SK-N-SH treated with all-trans-retinoic acid at 6 μM for 48 hours (cell line): ENCODE measurements around the gene MARCHF4.

Experiments
- BACH2 ChIP-seq: fragments of 250-450 bp; sonication (Bioruptor Pico); IDR thresholded peaks from 2 replicates; pipeline ENCODE4 v1.9.0; 2021; ENCODE audit warnings: mild to moderate bottlenecking, borderline replicate concordance
- GLIS3 ChIP-seq: fragments of 250-450 bp; sonication (Bioruptor Pico); IDR thresholded peaks from 2 replicates; pipeline ENCODE4 v1.5.0; 2020; ENCODE audit warnings: mild to moderate bottlenecking, moderate library complexity
- PPARA ChIP-seq: fragments of 250-450 bp; sonication (Bioruptor Pico); IDR thresholded peaks from 2 replicates; pipeline ENCODE4 v1.5.0; 2020; ENCODE audit warnings: mild to moderate bottlenecking, borderline replicate concordance
- RARB ChIP-seq: fragments of 250-450 bp; sonication (Bioruptor Pico); IDR thresholded peaks from 2 replicates; pipeline ENCODE4 v1.8.0; 2021; ENCODE audit warnings: mild to moderate bottlenecking, moderate library complexity
- SNAI2 ChIP-seq: fragments of 250-450 bp; sonication (Bioruptor Pico); IDR thresholded peaks from 2 replicates; pipeline ENCODE4 v1.5.0; 2020; ENCODE audit warnings: mild to moderate bottlenecking, moderate library complexity
- TCF4 ChIP-seq: fragments of 250-450 bp; sonication (Bioruptor Pico); IDR thresholded peaks from 2 replicates; pipeline ENCODE4 v1.8.0; 2021; ENCODE audit warnings: mild to moderate bottlenecking, moderate library complexity, borderline replicate concordance
- ZC3H10 ChIP-seq: fragments of 250-450 bp; sonication (Bioruptor Pico); IDR thresholded peaks from 2 replicates; pipeline ENCODE4 v1.5.1; 2021; ENCODE audit warnings: mild to moderate bottlenecking, moderate library complexity
- ZFP3 ChIP-seq: fragments of 250-450 bp; sonication (Bioruptor Pico); IDR thresholded peaks from 2 replicates; pipeline ENCODE4 v1.5.0; 2020; ENCODE audit warnings: mild to moderate bottlenecking, moderate library complexity
- ZFP30 ChIP-seq: fragments of 450-650 bp; formaldehyde crosslinking; IDR thresholded peaks from 2 replicates; pipeline ENCODE4 v1.5.0; 2022; ENCODE audit warnings: mild to moderate bottlenecking, moderate library complexity
- ZNF565 ChIP-seq: fragments of 450-650 bp; formaldehyde crosslinking; conservative IDR thresholded peaks from 2 replicates; pipeline ENCODE4 v1.5.0; 2020; ENCODE audit warnings: low read depth, mild to moderate bottlenecking, moderate library complexity
- TF ChIP-seq, protein P1 (sequence below): fragments of 250-450 bp; sonication (Bioruptor Pico); IDR thresholded peaks from 2 replicates; pipeline ENCODE4 v1.8.0; 2021; ENCODE audit warnings: low read depth, mild to moderate bottlenecking, moderate library complexity, borderline replicate concordance
- TF ChIP-seq, protein P2 (sequence below): fragments of 250-450 bp; sonication (Bioruptor Pico); IDR thresholded peaks from 2 replicates; pipeline ENCODE4 v1.8.0; 2020; ENCODE audit warnings: mild to moderate bottlenecking, moderate library complexity, borderline replicate concordance
- TF ChIP-seq, protein P3 (sequence below): fragments of 250-450 bp; sonication (Bioruptor Pico); IDR thresholded peaks from 2 replicates; pipeline ENCODE4 v1.5.1; 2020; ENCODE audit warnings: low read depth, mild to moderate bottlenecking, moderate library complexity

DNA sequence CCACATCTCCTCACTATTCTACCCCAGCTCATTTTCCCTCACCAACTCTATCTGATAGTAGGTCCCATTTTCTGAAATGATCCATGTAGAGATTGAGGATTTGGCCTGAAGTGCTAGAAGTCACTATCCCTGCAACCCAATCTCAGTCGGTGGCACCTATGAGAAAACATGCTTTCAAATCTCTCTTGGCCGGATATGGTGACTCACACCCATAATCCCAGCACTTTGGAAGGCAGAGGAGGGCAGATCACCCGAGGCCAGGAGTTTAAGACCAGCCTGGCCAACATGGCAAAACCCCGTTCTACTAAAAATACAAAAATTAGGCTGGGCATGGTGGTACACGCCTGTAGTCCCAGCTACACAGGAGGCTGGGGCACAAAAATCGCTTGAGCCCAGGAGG lies 19.1 kb upstream of the MARCHF4 start:
- TF ChIP-seq ZNF565 (no peak), RARB (CRISPR knock-in tag) (no peak), ZFP3 (CRISPR knock-in tag) (no peak), BACH2 (CRISPR knock-in tag) (no peak), TCF4 (CRISPR knock-in tag) (no peak), ZC3H10 (no peak), GLIS3 (no peak), ZFP30 (CRISPR knock-in tag) (no peak), PPARA (CRISPR knock-in tag) (no peak), SNAI2 (CRISPR knock-in tag) (no peak)
- TF ChIP-seq, protein P1, sequence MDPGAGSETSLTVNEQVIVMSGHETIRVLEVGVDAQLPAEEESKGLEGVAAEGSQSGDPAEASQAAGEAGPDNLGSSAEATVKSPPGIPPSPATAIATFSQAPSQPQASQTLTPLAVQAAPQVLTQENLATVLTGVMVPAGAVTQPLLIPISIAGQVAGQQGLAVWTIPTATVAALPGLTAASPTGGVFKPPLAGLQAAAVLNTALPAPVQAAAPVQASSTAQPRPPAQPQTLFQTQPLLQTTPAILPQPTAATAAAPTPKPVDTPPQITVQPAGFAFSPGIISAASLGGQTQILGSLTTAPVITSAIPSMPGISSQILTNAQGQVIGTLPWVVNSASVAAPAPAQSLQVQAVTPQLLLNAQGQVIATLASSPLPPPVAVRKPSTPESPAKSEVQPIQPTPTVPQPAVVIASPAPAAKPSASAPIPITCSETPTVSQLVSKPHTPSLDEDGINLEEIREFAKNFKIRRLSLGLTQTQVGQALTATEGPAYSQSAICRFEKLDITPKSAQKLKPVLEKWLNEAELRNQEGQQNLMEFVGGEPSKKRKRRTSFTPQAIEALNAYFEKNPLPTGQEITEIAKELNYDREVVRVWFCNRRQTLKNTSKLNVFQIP (CRISPR knock-in tag), result no peak
- TF ChIP-seq, protein P2, sequence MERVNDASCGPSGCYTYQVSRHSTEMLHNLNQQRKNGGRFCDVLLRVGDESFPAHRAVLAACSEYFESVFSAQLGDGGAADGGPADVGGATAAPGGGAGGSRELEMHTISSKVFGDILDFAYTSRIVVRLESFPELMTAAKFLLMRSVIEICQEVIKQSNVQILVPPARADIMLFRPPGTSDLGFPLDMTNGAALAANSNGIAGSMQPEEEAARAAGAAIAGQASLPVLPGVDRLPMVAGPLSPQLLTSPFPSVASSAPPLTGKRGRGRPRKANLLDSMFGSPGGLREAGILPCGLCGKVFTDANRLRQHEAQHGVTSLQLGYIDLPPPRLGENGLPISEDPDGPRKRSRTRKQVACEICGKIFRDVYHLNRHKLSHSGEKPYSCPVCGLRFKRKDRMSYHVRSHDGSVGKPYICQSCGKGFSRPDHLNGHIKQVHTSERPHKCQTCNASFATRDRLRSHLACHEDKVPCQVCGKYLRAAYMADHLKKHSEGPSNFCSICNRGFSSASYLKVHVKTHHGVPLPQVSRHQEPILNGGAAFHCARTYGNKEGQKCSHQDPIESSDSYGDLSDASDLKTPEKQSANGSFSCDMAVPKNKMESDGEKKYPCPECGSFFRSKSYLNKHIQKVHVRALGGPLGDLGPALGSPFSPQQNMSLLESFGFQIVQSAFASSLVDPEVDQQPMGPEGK (CRISPR knock-in tag), result no peak
- TF ChIP-seq, protein P3, sequence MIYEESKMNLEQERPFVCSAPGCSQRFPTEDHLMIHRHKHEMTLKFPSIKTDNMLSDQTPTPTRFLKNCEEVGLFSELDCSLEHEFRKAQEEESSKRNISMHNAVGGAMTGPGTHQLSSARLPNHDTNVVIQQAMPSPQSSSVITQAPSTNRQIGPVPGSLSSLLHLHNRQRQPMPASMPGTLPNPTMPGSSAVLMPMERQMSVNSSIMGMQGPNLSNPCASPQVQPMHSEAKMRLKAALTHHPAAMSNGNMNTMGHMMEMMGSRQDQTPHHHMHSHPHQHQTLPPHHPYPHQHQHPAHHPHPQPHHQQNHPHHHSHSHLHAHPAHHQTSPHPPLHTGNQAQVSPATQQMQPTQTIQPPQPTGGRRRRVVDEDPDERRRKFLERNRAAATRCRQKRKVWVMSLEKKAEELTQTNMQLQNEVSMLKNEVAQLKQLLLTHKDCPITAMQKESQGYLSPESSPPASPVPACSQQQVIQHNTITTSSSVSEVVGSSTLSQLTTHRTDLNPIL, result no peak
